ENCODE data around the gene RXRA. TPM values are rescaled to one million over a fixed set of nuclear protein-coding genes. Genes with fewer than 3 reads are reported as not detected.

Gene RXRA
- polyA plus RNA-seq, 1 experiment: 5.3 TPM

DNA sequence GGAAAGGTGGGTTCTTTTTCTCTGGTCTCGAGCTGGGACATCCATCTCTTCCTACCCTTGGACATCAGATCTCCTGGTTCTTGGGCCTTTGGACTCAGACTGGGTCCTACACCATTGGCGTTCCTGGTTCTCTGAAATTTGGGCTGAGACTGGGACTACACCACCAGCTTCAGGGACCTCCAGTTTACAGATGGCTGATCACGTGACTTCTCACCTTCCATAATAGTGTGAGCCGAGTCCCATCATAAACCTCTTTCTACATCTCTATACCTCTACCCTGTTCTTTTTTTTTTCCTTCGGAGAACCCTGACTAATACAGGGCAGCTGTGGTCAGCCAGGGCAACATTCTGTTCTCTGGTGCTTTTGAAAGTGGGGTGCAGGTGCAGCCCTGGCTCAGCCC lies 27.2 kb upstream of the RXRA start:
- ChIA-PET POLR2A (no interaction called here), CTCF (no interaction called here)
- no peak for DNase-seq (ENCODE audit: low read depth, low spot score)

DNA sequence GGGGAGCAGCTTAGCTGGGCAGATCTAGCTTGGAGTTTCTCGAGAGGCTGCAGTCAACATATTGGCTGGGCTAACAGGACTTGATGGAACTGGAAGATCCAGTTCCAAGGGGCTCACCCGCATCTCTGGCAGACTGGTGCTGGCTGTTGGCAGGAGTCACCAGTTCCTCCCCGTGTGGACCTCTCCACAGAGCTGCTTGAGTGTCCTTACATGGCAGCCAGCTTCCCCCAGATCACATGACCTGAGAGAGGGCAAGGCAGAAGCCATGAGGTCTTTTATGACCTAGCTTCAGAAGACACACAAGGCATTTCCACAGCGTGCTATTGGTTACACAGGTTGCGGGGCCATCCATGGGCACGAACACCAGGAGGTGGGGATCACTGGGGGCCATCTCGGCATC lies 26.4 kb upstream of the RXRA start:
- no peak overlapping the region for H3K4me3 ChIP-seq (ENCODE audit: low read depth, low read length)
- H3K27me3 ChIP-seq (ENCODE audit: control insufficient read depth, insufficient read depth, low read length): peaks cover 31% of the 10 kb centered on the region
- TF ChIP-seq, protein P1, sequence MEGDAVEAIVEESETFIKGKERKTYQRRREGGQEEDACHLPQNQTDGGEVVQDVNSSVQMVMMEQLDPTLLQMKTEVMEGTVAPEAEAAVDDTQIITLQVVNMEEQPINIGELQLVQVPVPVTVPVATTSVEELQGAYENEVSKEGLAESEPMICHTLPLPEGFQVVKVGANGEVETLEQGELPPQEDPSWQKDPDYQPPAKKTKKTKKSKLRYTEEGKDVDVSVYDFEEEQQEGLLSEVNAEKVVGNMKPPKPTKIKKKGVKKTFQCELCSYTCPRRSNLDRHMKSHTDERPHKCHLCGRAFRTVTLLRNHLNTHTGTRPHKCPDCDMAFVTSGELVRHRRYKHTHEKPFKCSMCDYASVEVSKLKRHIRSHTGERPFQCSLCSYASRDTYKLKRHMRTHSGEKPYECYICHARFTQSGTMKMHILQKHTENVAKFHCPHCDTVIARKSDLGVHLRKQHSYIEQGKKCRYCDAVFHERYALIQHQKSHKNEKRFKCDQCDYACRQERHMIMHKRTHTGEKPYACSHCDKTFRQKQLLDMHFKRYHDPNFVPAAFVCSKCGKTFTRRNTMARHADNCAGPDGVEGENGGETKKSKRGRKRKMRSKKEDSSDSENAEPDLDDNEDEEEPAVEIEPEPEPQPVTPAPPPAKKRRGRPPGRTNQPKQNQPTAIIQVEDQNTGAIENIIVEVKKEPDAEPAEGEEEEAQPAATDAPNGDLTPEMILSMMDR (IDR thresholded peaks at IDR 0.05; ENCODE audit: low read depth, low read length): no peak
- ChIA-PET POLR2A (no interaction called here), CTCF (no interaction called here)
- no peaks in the 10 kb centered on the region; the same call in 1 of the 2 replicates for H3K9me3 ChIP-seq (ENCODE audit: control insufficient read depth, insufficient read depth, low read length)
- DNase-seq (ENCODE audit: low read depth, low spot score): no peak
- no peak overlapping the region for H3K27ac ChIP-seq (ENCODE audit: low read depth, low read length)

More for the DNA sequence above, 27.2 kb upstream of the RXRA start:
- Histone ChIP-seq H3K4me3 (ENCODE audit: low read depth, low read length) (no peak overlapping the region), H3K27ac (ENCODE audit: low read depth, low read length) (no peak overlapping the region), H3K27me3 (ENCODE audit: control insufficient read depth, insufficient read depth, low read length) (peaks cover 31% of the 10 kb centered on the region), H3K9me3 (ENCODE audit: control insufficient read depth, insufficient read depth, low read length) (no peaks in the 10 kb centered on the region; the same call in 1 of the 2 replicates)
- TF ChIP-seq, protein P1 (IDR thresholded peaks at IDR 0.05; ENCODE audit: low read depth, low read length): no peak

DNA sequence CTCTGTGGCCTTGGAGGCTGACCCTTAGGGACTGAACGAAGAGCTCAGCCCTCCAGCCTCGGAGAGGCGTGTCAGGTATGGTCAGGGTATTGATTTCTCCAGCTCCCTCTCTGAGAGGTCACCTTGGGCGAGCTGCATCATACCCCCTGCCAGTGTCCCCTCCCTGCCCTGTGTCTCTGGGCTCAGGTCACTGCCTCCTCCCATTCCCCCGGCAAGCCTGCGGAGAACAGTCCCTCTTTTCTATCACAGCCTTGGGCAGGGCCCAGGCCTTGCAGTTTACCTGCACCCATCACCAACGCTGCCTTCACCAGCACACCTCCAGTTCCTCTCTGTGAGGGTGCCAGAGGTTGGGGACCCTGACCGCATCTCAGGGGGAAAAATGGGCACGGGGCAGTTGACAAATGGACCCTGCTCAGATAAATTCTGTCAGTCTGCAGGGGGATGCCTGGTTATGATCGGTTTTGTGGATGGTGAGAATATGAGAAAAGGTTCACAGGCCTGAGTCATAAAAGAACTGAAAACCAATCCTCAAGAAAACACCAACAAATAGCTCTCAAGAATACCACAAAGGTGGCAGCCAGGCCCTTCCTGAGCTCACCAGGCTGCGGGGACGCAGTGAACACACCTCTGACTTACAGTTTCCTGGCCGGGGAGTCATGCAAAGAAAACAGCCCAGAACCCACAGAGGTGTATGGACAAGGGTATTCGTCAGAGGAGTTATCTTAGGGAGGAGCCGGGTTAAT lies 24.7 kb upstream of the RXRA start:
- Histone ChIP-seq H3K27ac (ENCODE audit: low read depth, low read length) (no peak overlapping the region), H3K27me3 (ENCODE audit: control insufficient read depth, insufficient read depth, low read length) (peaks cover 20% of the 10 kb centered on the region), H3K4me3 (ENCODE audit: low read depth, low read length) (no peak overlapping the region), H3K9me3 (ENCODE audit: control insufficient read depth, insufficient read depth, low read length) (no peaks in the 10 kb centered on the region; the same call in 1 of the 2 replicates)
- ChIA-PET CTCF (no interaction called here), POLR2A (no interaction called here)
- TF ChIP-seq, protein P1 (IDR thresholded peaks at IDR 0.05; ENCODE audit: low read depth, low read length): no peak
- no peak for DNase-seq (ENCODE audit: low read depth, low spot score)

DNA sequence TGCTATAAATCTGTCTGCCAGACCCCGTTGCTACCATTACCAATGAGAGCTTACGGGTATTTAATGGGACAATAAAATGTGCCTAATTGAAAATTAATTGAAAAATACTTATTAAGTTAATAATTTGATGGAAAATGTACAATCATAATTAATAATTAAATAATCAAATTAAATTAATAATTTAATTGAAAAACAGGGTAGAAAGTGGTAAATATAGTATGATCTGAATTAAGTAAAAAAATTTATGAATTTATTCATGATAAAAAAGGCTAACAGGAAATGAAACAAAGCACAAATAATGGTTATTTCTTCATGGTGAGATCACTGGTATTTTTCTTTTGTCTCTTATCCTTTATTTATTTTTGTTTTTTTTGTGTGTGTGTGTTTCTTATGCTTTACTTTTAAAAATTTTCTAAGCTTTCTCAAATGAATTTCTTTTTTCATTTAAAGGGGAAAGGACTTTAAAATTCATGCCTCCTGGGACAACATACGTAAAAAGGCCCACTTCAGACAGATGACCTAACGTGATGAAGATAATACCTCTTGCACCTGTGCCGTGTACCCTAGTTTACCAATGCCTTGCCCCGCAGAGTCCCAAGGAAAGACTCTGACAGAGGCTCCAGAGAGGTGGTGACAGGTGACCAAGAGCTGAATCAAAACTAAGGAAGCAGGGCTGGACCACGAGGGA lies 24.0 kb upstream of the RXRA start:
- peaks cover 18% of the 10 kb centered on the region for H3K27me3 ChIP-seq (ENCODE audit: control insufficient read depth, insufficient read depth, low read length)
- POLR2A ChIA-PET: no interaction called here
- TF ChIP-seq, protein P1 (IDR thresholded peaks at IDR 0.05; ENCODE audit: low read depth, low read length): no peak
- peaks cover 5% of the 10 kb centered on the region; the same call in 1 of the 2 replicates for H3K9me3 ChIP-seq (ENCODE audit: control insufficient read depth, insufficient read depth, low read length)
- H3K27ac ChIP-seq (ENCODE audit: low read depth, low read length): no peak overlapping the region
- H3K4me3 ChIP-seq (ENCODE audit: low read depth, low read length): no peak overlapping the region
- CTCF ChIA-PET: no interaction called here
- no peak for DNase-seq (ENCODE audit: low read depth, low spot score)

DNA sequence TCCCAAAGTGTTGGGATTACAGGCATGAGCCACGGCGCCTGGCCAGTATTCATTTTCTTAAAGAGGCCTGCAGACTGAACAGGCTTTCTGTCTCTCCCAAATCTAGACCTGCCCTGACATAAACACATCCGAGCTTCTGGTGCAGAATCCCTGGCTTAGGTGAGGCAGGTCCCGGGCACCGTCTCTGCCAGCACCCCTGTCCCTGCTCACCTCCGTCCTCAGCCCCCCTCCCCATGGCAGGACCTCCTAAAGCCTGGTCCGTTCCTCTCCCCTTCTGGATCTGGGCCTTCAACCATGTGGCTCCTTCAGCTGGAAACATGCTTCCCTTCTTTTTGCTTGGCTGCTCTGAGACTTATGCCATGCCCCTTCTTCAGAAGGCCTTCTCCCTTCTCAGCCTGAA lies 22.7 kb upstream of the RXRA start:
- POLR2A ChIA-PET: no interaction called here

More for the DNA sequence above, 22.7 kb upstream of the RXRA start:
- peaks cover 6% of the 10 kb centered on the region; the same call in 1 of the 2 replicates for H3K9me3 ChIP-seq (ENCODE audit: control insufficient read depth, insufficient read depth, low read length)
- TF ChIP-seq, protein P1 (IDR thresholded peaks at IDR 0.05; ENCODE audit: low read depth, low read length): no peak
- no peak overlapping the region for H3K27ac ChIP-seq (ENCODE audit: low read depth, low read length)
- H3K4me3 ChIP-seq (ENCODE audit: low read depth, low read length): no peak overlapping the region
- peaks cover 17% of the 10 kb centered on the region for H3K27me3 ChIP-seq (ENCODE audit: control insufficient read depth, insufficient read depth, low read length)
- no peak for DNase-seq (ENCODE audit: low read depth, low spot score)
- CTCF ChIA-PET: no interaction called here
